SH-SY5Y (cell line): ENCODE data around the gene WNK2.

Source experiments
- GATA2 ChIP-seq: IDR thresholded peaks from 2 replicates; pipeline ENCODE4 v1.6.1; 2011; ENCODE audit warnings: mild to moderate bottlenecking, low read depth, low read length
- GATA3 ChIP-seq: IDR thresholded peaks from 2 replicates; pipeline ENCODE4 v1.6.1; 2011; ENCODE audit warnings: low read depth, mild to moderate bottlenecking, low read length, moderate library complexity

GRCh38 chr9:93151097-93151784, 32.7 kb upstream of the WNK2 start:
- TF ChIP-seq GATA3, result no peak
- no peak for TF ChIP-seq GATA2
